WTC11 (cell line): Measurements from ENCODE around the gene HAPLN3. TPM values are rescaled to one million over a fixed set of nuclear protein-coding genes. Genes with fewer than 3 reads are reported as not detected.

Experiments used
- ATAC-seq: fragments of 200-7000 bp; cut with Tn5 transposase; 2 replicates; pipeline ENCODE4 v1.10.0; 2021; ENCODE audit warnings: mild to moderate bottlenecking, moderate library complexity
- CTCF ChIA-PET: fragments of 300-600 bp; sonication (Branson Sonifier 250); formaldehyde crosslinking; loops from one replicate; lab custom pipeline; 2021; ENCODE audit warnings: antibody characterized with exemption; lab: Charles Lee
- POLR2A ChIA-PET: fragments of 350-600 bp; sonication (Branson Sonifier 250); formaldehyde crosslinking; loops from one replicate; lab custom pipeline; 2021; ENCODE audit warnings: antibody characterized with exemption; lab: Charles Lee
- DNase-seq: peaks from one replicate; pipeline ENCODE4 v3.0.0; 2021; ENCODE audit warnings: low spot score
- H3K27ac Mint-ChIP-seq: 2 replicates; pipeline ENCODE4 v1.8.0; 2021; ENCODE audit warnings: mixed read lengths
- H3K27me3 Mint-ChIP-seq: 2 replicates; pipeline ENCODE4 v1.8.0; 2021; ENCODE audit warnings: low read depth, mild to moderate bottlenecking, moderate library complexity, mixed read lengths
- H3K36me3 Mint-ChIP-seq: 2 replicates; pipeline ENCODE4 v1.8.0; 2021; ENCODE audit warnings: mixed read lengths
- H3K4me1 Mint-ChIP-seq: 2 replicates; pipeline ENCODE4 v1.8.0; 2022; ENCODE audit warnings: mixed read lengths
- H3K4me3 Mint-ChIP-seq: 2 replicates; pipeline ENCODE4 v1.8.0; 2021; ENCODE audit warnings: mild to moderate bottlenecking, moderate library complexity, mixed read lengths
- H3K9me3 Mint-ChIP-seq: 2 replicates; pipeline ENCODE4 v1.8.0; 2021; ENCODE audit warnings: mixed read lengths
- ELF4 ChIP-seq: sonication (generic); formaldehyde crosslinking; IDR thresholded peaks from 2 replicates; pipeline ENCODE4 v1.8.1; 2022; ENCODE audit warnings: low read depth, mild to moderate bottlenecking, moderate library complexity, missing genetic modification reagents
- ESRRA ChIP-seq: sonication (generic); formaldehyde crosslinking; IDR thresholded peaks from 2 replicates; pipeline ENCODE4 v1.8.1; 2022; ENCODE audit warnings: mild to moderate bottlenecking, missing genetic modification reagents, borderline replicate concordance
- ETV6 ChIP-seq: sonication (generic); formaldehyde crosslinking; IDR thresholded peaks from 2 replicates; pipeline ENCODE4 v1.8.1; 2022; ENCODE audit warnings: mild to moderate bottlenecking, missing genetic modification reagents
- KAT7 ChIP-seq: sonication (generic); formaldehyde crosslinking; IDR thresholded peaks from 2 replicates; pipeline ENCODE4 v1.8.1; 2023; ENCODE audit warnings: missing genetic modification reagents, mild to moderate bottlenecking, borderline replicate concordance
- NFE2L1 ChIP-seq: sonication (generic); formaldehyde crosslinking; IDR thresholded peaks from 2 replicates; pipeline ENCODE4 v1.8.1; 2023; ENCODE audit warnings: missing genetic modification reagents
- NFYB ChIP-seq: sonication (generic); formaldehyde crosslinking; conservative IDR thresholded peaks from 2 replicates; pipeline ENCODE4 v1.8.0; 2022; ENCODE audit warnings: low read depth, missing genetic modification reagents
- PRRX2 ChIP-seq: fragments of 250-450 bp; sonication (Bioruptor Pico); IDR thresholded peaks from 2 replicates; pipeline ENCODE4 v1.8.0; 2021; ENCODE audit warnings: mild to moderate bottlenecking
- SMAD4 ChIP-seq: sonication (generic); formaldehyde crosslinking; IDR thresholded peaks from 2 replicates; pipeline ENCODE4 v1.8.0; 2022; ENCODE audit warnings: mild to moderate bottlenecking, missing genetic modification reagents
- SOX15 ChIP-seq: fragments of 250-450 bp; sonication (Bioruptor Pico); IDR thresholded peaks from 2 replicates; pipeline ENCODE4 v1.9.0; 2021; ENCODE audit warnings: mild to moderate bottlenecking
- TEAD4 ChIP-seq: sonication (generic); formaldehyde crosslinking; IDR thresholded peaks from 2 replicates; pipeline ENCODE4 v1.8.0; 2022; ENCODE audit warnings: mild to moderate bottlenecking, missing genetic modification reagents
- ZNF416 ChIP-seq: fragments of 250-450 bp; sonication (Bioruptor Pico); IDR thresholded peaks from 2 replicates; pipeline ENCODE4 v1.9.0; 2021; ENCODE audit warnings: mild to moderate bottlenecking, inconsistent platforms
- ZNF671 ChIP-seq: fragments of 250-450 bp; sonication (Bioruptor Pico); IDR thresholded peaks from 2 replicates; pipeline ENCODE4 v1.8.0; 2021; ENCODE audit warnings: mild to moderate bottlenecking
- total RNA-seq: library from RNA; stranded (reverse); gene quantifications from 3 replicates; pipeline ENCODE4 v1.2.3, GENCODE V29; 2021
- TF ChIP-seq, protein P1 (sequence below): fragments of 250-450 bp; sonication (Bioruptor Pico); conservative IDR thresholded peaks from 2 replicates; pipeline ENCODE4 v1.9.0; 2021; ENCODE audit warnings: mild to moderate bottlenecking
- TF ChIP-seq, protein P2 (sequence below): fragments of 200-600 bp; IDR thresholded peaks from 2 replicates; pipeline ENCODE4 v1.8.0; 2022; ENCODE audit warnings: antibody characterized with exemption
- TF ChIP-seq, protein P3 (sequence below): sonication (generic); formaldehyde crosslinking; IDR thresholded peaks from 2 replicates; pipeline ENCODE4 v1.8.1; 2023; ENCODE audit warnings: mild to moderate bottlenecking, moderate library complexity, missing genetic modification reagents
- TF ChIP-seq, protein P4 (sequence below): sonication (generic); formaldehyde crosslinking; IDR thresholded peaks from 2 replicates; pipeline ENCODE4 v1.8.0; 2022; ENCODE audit warnings: mild to moderate bottlenecking, missing genetic modification reagents
- TF ChIP-seq, protein P5 (sequence below): sonication (generic); formaldehyde crosslinking; IDR thresholded peaks from 2 replicates; pipeline ENCODE4 v1.8.1; 2023; ENCODE audit warnings: mild to moderate bottlenecking, missing genetic modification reagents, moderate library complexity
- TF ChIP-seq, protein P6 (sequence below): sonication (generic); formaldehyde crosslinking; IDR thresholded peaks from 2 replicates; pipeline ENCODE4 v1.8.1; 2023; ENCODE audit warnings: mild to moderate bottlenecking, missing genetic modification reagents, moderate library complexity
- TF ChIP-seq, protein P7 (sequence below): sonication (generic); formaldehyde crosslinking; conservative IDR thresholded peaks from 2 replicates; pipeline ENCODE4 v1.8.1; 2022; ENCODE audit warnings: mild to moderate bottlenecking, missing genetic modification reagents
- TF ChIP-seq, protein P8 (sequence below): sonication (generic); formaldehyde crosslinking; IDR thresholded peaks from 2 replicates; pipeline ENCODE4 v1.8.0; 2023; ENCODE audit warnings: missing genetic modification reagents, mild to moderate bottlenecking, borderline replicate concordance
- TF ChIP-seq, protein P9 (sequence below): sonication (generic); formaldehyde crosslinking; IDR thresholded peaks from 2 replicates; pipeline ENCODE4 v1.8.1; 2022; ENCODE audit warnings: mild to moderate bottlenecking, moderate library complexity, missing genetic modification reagents

Gene HAPLN3
- total RNA-seq, 1 experiment from 2014 or later: 50.6 TPM

DNA sequence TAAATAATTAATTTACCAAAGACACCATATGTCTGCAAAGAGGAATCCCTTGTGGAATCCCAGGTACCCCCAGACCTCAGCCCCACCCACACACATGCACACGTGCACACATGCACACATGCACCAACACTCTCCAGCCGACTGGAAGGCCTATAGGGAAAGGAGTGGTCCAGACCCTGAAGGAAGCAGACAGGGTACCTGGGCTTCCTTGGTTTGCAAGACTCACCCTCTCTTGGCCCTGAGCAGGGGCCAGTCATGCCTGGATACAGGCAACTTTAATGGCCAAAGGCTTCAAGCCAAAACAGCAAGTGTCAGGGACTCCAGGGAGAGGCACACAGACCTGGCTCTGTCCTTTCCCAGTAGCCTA, 8.9 kb upstream of the HAPLN3 start:
- Mint-ChIP-seq H3K9me3 (no peaks in the 10 kb centered on the region), H3K27me3 (no peaks in the 10 kb centered on the region; the same call in 1 of the 2 replicates), H3K4me3 (no peak overlapping the region), H3K27ac (no peak overlapping the region; the same call in 1 of the 2 replicates), H3K36me3 (peaks cover 93% of the 10 kb centered on the region), H3K4me1 (peaks cover 60% of the 10 kb centered on the region)
- no peak for ATAC-seq
- ChIA-PET POLR2A (interaction anchor here (1.0 to 1.7 kb wide), 5 partner anchors 9 to 100 kb away, joined by 4 to 7 read pairs (median 4); partner anchors contain the start of genes HAPLN3 and MFGE8), CTCF (interaction anchor here (0.6 to 8.6 kb wide), 42 partner anchors 8 to 1018 kb away, joined by 3 to 226 read pairs (median 6); partner anchors contain the start of genes ABHD2, HAPLN3 and MFGE8)
- TF ChIP-seq SOX15 (CRISPR knock-in tag) (no peak), TEAD4 (no peak), ZNF671 (no peak), ZNF416 (no peak), KAT7 (CRISPR knock-in tag) (no peak), ELF4 (CRISPR knock-in tag) (no peak)
- TF ChIP-seq, protein P1, sequence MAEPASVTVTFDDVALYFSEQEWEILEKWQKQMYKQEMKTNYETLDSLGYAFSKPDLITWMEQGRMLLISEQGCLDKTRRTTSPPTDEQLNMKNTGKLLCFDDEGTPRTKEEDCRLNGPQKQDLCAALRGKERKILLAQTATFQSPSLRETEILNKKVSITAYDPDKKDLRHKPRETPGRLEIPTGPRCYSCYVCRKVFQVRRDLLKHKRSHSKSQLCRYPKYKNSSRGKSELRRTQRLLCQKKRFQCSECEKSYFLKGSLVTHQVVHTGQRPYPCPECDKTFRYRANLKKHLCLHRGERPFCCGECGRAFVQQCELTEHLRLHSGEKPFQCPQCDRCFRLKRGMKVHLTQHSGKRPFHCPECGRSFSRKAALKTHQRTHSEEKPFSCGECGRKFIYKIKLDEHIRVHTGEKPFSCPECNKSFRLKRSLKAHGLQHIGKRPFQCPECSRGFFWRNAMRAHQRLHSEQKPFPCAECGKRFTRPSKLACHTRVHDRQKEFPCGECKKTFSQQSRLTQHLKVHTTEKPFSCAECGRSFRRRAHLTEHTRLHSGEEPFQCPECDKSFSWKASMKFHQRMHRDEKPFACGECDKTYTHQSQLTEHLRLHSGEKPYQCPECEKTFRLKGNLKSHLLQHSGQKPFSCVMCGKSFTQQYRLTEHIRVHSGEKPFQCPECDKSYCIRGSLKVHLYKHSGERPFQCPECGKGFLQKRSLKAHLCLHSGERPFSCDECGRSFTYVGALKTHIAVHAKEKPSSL: no peak
- TF ChIP-seq, protein P2, sequence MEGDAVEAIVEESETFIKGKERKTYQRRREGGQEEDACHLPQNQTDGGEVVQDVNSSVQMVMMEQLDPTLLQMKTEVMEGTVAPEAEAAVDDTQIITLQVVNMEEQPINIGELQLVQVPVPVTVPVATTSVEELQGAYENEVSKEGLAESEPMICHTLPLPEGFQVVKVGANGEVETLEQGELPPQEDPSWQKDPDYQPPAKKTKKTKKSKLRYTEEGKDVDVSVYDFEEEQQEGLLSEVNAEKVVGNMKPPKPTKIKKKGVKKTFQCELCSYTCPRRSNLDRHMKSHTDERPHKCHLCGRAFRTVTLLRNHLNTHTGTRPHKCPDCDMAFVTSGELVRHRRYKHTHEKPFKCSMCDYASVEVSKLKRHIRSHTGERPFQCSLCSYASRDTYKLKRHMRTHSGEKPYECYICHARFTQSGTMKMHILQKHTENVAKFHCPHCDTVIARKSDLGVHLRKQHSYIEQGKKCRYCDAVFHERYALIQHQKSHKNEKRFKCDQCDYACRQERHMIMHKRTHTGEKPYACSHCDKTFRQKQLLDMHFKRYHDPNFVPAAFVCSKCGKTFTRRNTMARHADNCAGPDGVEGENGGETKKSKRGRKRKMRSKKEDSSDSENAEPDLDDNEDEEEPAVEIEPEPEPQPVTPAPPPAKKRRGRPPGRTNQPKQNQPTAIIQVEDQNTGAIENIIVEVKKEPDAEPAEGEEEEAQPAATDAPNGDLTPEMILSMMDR: no peak
- TF ChIP-seq, protein P3, sequence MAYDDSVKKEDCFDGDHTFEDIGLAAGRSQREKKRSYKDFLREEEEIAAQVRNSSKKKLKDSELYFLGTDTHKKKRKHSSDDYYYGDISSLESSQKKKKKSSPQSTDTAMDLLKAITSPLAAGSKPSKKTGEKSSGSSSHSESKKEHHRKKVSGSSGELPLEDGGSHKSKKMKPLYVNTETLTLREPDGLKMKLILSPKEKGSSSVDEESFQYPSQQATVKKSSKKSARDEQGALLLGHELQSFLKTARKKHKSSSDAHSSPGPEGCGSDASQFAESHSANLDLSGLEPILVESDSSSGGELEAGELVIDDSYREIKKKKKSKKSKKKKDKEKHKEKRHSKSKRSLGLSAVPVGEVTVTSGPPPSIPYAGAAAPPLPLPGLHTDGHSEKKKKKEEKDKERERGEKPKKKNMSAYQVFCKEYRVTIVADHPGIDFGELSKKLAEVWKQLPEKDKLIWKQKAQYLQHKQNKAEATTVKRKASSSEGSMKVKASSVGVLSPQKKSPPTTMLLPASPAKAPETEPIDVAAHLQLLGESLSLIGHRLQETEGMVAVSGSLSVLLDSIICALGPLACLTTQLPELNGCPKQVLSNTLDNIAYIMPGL (CRISPR knock-in tag): no peak
- DNase-seq: no peak

DNA sequence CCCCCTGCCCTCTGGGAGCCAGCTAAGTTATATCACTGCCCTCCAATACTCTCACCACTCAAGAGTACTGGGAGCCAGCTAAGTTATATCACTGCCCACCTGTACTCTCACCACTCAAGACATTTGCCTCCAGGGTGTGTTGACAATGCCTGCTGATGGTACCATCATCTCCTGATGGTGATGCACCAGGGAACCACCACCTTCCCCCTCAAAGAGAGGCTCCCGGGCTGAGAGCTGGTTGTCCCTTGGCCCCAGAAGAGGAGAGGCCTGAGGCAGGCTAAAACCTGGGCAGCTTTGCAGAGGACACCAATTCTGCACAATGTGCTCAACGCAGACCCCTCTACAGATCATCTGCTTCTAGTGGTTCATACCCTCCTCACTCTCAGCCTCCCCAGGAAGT, 7.5 kb upstream of the HAPLN3 start:
- CTCF ChIA-PET: interaction anchor here (1.1 kb wide), 2 partner anchors 9 to 101 kb away, joined by 3 to 4 read pairs; no protein-coding TSS in a partner anchor
- ATAC-seq: no peak
- TF ChIP-seq, protein P4, sequence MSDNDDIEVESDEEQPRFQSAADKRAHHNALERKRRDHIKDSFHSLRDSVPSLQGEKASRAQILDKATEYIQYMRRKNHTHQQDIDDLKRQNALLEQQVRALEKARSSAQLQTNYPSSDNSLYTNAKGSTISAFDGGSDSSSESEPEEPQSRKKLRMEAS (CRISPR knock-in tag): no peak
- no peak for TF ChIP-seq SMAD4 (CRISPR knock-in tag)
- TF ChIP-seq, protein P5, sequence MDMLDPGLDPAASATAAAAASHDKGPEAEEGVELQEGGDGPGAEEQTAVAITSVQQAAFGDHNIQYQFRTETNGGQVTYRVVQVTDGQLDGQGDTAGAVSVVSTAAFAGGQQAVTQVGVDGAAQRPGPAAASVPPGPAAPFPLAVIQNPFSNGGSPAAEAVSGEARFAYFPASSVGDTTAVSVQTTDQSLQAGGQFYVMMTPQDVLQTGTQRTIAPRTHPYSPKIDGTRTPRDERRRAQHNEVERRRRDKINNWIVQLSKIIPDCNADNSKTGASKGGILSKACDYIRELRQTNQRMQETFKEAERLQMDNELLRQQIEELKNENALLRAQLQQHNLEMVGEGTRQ (CRISPR knock-in tag): no peak
- TF ChIP-seq, protein P6, sequence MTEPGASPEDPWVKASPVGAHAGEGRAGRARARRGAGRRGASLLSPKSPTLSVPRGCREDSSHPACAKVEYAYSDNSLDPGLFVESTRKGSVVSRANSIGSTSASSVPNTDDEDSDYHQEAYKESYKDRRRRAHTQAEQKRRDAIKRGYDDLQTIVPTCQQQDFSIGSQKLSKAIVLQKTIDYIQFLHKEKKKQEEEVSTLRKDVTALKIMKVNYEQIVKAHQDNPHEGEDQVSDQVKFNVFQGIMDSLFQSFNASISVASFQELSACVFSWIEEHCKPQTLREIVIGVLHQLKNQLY (CRISPR knock-in tag): no peak
- TF ChIP-seq, protein P7, sequence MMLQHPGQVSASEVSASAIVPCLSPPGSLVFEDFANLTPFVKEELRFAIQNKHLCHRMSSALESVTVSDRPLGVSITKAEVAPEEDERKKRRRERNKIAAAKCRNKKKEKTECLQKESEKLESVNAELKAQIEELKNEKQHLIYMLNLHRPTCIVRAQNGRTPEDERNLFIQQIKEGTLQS: no peak
- TF ChIP-seq NFE2L1 (CRISPR knock-in tag): no peak
- TF ChIP-seq, protein P8, sequence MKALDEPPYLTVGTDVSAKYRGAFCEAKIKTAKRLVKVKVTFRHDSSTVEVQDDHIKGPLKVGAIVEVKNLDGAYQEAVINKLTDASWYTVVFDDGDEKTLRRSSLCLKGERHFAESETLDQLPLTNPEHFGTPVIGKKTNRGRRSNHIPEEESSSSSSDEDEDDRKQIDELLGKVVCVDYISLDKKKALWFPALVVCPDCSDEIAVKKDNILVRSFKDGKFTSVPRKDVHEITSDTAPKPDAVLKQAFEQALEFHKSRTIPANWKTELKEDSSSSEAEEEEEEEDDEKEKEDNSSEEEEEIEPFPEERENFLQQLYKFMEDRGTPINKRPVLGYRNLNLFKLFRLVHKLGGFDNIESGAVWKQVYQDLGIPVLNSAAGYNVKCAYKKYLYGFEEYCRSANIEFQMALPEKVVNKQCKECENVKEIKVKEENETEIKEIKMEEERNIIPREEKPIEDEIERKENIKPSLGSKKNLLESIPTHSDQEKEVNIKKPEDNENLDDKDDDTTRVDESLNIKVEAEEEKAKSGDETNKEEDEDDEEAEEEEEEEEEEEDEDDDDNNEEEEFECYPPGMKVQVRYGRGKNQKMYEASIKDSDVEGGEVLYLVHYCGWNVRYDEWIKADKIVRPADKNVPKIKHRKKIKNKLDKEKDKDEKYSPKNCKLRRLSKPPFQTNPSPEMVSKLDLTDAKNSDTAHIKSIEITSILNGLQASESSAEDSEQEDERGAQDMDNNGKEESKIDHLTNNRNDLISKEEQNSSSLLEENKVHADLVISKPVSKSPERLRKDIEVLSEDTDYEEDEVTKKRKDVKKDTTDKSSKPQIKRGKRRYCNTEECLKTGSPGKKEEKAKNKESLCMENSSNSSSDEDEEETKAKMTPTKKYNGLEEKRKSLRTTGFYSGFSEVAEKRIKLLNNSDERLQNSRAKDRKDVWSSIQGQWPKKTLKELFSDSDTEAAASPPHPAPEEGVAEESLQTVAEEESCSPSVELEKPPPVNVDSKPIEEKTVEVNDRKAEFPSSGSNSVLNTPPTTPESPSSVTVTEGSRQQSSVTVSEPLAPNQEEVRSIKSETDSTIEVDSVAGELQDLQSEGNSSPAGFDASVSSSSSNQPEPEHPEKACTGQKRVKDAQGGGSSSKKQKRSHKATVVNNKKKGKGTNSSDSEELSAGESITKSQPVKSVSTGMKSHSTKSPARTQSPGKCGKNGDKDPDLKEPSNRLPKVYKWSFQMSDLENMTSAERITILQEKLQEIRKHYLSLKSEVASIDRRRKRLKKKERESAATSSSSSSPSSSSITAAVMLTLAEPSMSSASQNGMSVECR (CRISPR knock-in tag): no peak
- TF ChIP-seq ZNF671: no peak
- no peak for TF ChIP-seq ESRRA (CRISPR knock-in tag)
- TF ChIP-seq, protein P9, sequence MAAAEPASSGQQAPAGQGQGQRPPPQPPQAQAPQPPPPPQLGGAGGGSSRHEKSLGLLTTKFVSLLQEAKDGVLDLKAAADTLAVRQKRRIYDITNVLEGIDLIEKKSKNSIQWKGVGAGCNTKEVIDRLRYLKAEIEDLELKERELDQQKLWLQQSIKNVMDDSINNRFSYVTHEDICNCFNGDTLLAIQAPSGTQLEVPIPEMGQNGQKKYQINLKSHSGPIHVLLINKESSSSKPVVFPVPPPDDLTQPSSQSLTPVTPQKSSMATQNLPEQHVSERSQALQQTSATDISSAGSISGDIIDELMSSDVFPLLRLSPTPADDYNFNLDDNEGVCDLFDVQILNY (CRISPR knock-in tag): no peak
- TF ChIP-seq ETV6 (CRISPR knock-in tag): no peak
- no peak for TF ChIP-seq NFYB (CRISPR knock-in tag)
- no peak for TF ChIP-seq PRRX2 (CRISPR knock-in tag)

More for the DNA sequence above, 7.5 kb upstream of the HAPLN3 start:
- no peak overlapping the region for H3K4me3 Mint-ChIP-seq
- peaks cover 88% of the 10 kb centered on the region for H3K36me3 Mint-ChIP-seq
- POLR2A ChIA-PET: no interaction called here
- no peaks in the 10 kb centered on the region; the same call in 1 of the 2 replicates for H3K27me3 Mint-ChIP-seq
- no peak overlapping the region; the same call in 1 of the 2 replicates for H3K27ac Mint-ChIP-seq
- no peaks in the 10 kb centered on the region for H3K9me3 Mint-ChIP-seq
- H3K4me1 Mint-ChIP-seq: peaks cover 62% of the 10 kb centered on the region
- DNase-seq: no peak
